ENCODE results near the gene PLEKHA4. TPM values are rescaled to one million over a fixed set of nuclear protein-coding genes. Genes with fewer than 3 reads are reported as not detected.

Gene PLEKHA4
- total and polyA plus RNA-seq, 9 of the 15 experiments (the other 6 are each of a cell fraction or from before 2014, with no cell fraction given): 0.07 to 30.8 (median 11.4) TPM

- TF ChIP-seq, protein P1, sequence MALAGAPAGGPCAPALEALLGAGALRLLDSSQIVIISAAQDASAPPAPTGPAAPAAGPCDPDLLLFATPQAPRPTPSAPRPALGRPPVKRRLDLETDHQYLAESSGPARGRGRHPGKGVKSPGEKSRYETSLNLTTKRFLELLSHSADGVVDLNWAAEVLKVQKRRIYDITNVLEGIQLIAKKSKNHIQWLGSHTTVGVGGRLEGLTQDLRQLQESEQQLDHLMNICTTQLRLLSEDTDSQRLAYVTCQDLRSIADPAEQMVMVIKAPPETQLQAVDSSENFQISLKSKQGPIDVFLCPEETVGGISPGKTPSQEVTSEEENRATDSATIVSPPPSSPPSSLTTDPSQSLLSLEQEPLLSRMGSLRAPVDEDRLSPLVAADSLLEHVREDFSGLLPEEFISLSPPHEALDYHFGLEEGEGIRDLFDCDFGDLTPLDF (CRISPR knock-in tag; IDR thresholded peaks at IDR 0.05): 0 out of 2 replicates have a peak, but pooled peaks have one; percentile 55
- peak; percentile 99 for TF ChIP-seq EP300 (IDR thresholded peaks at IDR 0.05; ENCODE audit: low read length)
- TF ChIP-seq HMG20A (CRISPR knock-in tag; conservative IDR thresholded peaks at IDR 0.05): no peak
- TF ChIP-seq ZNF280A (IDR thresholded peaks at IDR 0.05; ENCODE audit: low read depth, partially characterized antibody): no peak
- 0 out of 2 replicates have a peak, but pooled peaks have one; percentile 71 for TF ChIP-seq ZC3H11A (IDR thresholded peaks at IDR 0.05; ENCODE audit: low read depth, low read length)
- TF ChIP-seq FOSL1 (tag; conservative IDR thresholded peaks at IDR 0.05): peak; percentile 94
- TF ChIP-seq, protein P2, sequence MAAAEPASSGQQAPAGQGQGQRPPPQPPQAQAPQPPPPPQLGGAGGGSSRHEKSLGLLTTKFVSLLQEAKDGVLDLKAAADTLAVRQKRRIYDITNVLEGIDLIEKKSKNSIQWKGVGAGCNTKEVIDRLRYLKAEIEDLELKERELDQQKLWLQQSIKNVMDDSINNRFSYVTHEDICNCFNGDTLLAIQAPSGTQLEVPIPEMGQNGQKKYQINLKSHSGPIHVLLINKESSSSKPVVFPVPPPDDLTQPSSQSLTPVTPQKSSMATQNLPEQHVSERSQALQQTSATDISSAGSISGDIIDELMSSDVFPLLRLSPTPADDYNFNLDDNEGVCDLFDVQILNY (CRISPR knock-in tag; IDR thresholded peaks at IDR 0.05): no peak
- no peak for TF ChIP-seq ASH1L (IDR thresholded peaks at IDR 0.05; ENCODE audit: borderline replicate concordance, low read depth, partially characterized antibody)
- TF ChIP-seq NONO (IDR thresholded peaks at IDR 0.05; ENCODE audit: low read depth in 2 of 2, low read length in 1 of 2): peak in 1 of 2 experiments; percentile 84; a peak in 1 of 4 replicates
- TF ChIP-seq, protein P3, sequence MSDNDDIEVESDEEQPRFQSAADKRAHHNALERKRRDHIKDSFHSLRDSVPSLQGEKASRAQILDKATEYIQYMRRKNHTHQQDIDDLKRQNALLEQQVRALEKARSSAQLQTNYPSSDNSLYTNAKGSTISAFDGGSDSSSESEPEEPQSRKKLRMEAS (CRISPR knock-in tag; IDR thresholded peaks at IDR 0.05): peak; percentile 70
- TF ChIP-seq IFI16 (CRISPR knock-in tag; IDR thresholded peaks at IDR 0.05): no peak
- TF ChIP-seq ZNF12 (CRISPR knock-in tag; IDR thresholded peaks at IDR 0.05): no peak
- TF ChIP-seq PHF20 (IDR thresholded peaks at IDR 0.05; ENCODE audit: partially characterized antibody): no peak
- 0 out of 2 replicates have a peak, but pooled peaks have one; percentile 75 for TF ChIP-seq ZFPM2 (CRISPR knock-in tag; IDR thresholded peaks at IDR 0.05)
- no peak for TF ChIP-seq SIRT6 (IDR thresholded peaks at IDR 0.05; ENCODE audit: low read depth, low read length)
Observed at GRCh38 chr19:48878196-48879024, 10.0 kb upstream of the PLEKHA4 start (continued).
